Activated effector memory CD4-positive, alpha-beta T cell treated with anti-CD3 and anti-CD28 coated beads, Interleukin-2, amount 50 U/mL, for 16 hours (primary cell): ENCODE results near the gene HJURP.

ENCODE experiments used
- DNase-seq: peaks from one replicate; pipeline ENCODE4 v3.0.0-alpha.2; 2020

The HJURP gene

DNA sequence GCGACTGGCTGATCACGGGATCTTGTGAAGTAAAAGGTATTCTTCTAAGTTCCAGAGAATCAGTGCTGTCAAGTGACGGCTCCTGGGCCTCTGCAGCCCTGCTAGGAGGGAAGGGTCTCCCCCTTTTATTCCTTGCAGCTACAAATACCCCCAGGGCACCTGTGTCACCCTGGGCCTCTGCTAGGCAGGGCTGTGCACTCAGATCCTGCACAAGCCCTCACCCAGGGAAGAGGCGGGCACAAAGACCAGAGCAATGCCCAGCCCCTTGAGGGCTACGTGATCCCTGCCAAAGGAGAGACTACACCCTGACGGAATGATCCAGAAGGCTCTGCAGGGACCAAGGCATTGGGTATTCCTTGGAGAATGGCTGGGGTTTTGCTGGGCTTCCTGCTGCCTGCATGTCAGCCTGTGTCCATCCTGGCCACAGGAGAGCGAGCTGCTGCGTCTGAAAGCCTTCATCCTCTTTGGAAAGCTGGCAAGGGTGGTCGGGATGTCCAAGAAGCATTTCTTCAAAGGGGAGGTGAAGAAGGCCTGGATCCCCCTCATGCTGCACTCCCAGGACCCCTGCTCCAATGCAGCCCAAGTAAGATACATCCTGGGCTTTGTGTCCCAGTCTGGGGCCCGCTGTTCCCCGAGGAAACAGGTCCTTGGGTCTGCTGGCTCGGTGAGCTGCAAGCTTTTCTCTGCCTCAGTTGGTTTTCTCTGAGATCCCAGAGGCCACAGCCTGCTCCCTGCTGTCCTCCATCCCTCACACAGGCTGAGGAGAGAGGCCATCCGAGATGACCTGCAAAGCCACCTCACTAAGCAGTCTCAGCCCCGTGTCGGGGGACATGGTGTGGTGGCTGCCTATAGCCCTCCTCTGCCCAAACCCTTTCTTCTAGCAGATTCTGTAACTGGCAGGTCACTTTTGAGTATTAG lies 24.9 kb downstream of the HJURP start:
- peak; percentile 58 for DNase-seq

DNA sequence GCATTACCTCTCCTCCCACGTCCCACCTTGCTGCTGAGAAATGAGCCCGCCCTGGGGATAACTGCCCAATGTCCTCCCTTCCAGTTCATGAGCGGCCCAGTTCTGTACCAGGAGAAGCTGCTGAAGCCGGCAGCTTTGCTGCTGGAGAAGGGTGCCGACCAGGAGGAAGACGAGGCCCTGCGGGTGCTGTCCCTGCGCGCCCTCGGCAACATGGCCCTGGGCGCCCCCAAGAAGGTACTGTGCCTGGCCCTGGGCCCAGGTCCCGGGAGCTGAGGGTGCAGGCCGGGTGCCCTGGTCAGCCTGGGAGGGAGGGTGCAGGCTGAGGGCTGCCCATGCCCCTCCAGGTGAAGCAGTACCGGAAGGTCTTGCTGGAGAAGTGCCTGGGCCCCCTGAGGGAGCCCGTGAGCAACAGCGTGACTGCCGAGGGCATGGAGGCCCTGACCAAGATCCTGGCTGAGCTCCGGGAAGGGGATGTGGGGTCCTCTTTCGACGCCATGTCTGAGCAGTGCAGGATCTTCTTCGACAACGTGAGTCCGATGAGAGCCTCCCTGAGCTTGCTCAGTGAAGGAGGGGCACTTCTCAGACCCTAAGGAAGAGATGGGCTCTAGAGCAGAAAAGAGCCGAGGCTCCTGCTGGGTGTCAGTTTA lies 25.7 kb downstream of the HJURP start:
- DNase-seq: peak; percentile 54

GRCh38 chr2:233824373-233824772 lies 30.0 kb downstream of the HJURP start:
- peak; percentile 34 for DNase-seq

GRCh38 chr2:233823731-233824121 lies 30.6 kb downstream of the HJURP start:
- peak; percentile 47 for DNase-seq

DNA sequence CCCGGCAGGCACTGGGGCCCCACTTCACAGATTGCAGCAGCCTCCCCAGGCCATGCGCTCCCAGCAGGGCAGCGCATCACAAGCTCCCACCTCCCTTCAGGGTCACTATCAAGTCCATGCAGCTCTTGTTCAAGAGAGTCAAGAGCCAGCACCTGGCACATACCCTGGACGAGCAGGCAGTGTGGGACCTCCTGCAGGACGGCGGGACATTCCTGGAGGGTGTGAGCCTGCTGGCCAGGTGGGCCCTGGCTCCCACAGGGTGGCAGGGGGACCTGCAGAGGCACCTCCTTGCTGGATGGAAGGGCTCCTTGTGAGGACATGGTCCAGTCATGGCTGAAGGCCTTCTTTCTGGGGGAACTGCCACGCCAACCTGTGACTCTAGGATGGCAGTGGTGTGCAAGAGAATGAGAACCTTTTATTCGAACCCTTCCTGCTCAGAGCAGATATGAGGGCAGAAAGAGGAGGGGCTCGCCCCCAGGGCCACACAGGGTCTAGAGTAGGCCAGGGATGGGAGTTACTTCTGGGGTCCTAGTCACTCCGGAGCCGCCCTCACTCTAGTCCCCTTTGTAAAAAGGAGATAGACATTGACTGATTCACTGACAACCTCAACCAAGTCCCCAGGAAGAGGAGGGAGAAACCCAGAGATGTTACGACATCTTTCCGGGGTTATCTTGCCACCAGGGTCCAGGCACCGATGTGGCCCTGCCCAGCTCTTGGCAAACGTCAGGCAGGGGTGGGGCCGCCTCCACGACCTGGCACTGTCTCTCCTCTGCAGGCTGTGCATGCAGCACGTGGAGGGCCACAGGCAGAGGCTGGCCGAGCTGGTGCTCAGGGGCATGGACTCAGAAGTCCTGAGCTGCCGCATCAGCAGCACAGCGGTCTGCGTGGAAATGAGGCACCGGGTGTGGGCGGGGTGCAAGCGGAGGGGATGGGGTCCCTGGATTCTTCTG lies 31.3 kb downstream of the HJURP start:
- DNase-seq: peak; percentile 61

GRCh38 chr2:233822101-233822771 lies 32.1 kb downstream of the HJURP start:
- peak; percentile 54 for DNase-seq

DNA sequence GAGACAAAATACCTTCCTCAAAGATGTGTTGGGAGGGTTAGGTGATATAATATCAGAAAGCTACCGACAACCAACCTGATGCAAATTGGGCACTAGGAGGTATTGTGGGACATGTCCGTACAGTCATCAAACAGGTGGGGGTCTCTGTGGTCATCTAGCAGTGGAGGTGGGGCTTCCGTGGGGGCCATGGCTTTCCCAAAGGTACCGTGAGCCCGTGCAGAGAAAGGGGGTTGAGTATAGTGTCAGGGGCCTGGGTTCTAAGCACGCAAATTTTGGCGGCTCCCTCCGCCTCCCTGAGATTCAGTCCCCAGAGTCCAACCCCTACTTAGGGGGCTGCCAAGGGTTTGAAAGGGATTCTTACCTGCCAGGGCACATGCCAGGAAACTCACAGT lies 32.6 kb downstream of the HJURP start:
- DNase-seq: peak; percentile 22

GRCh38 chr2:233821196-233821595 lies 33.1 kb downstream of the HJURP start:
- peak; percentile 17 for DNase-seq

DNA sequence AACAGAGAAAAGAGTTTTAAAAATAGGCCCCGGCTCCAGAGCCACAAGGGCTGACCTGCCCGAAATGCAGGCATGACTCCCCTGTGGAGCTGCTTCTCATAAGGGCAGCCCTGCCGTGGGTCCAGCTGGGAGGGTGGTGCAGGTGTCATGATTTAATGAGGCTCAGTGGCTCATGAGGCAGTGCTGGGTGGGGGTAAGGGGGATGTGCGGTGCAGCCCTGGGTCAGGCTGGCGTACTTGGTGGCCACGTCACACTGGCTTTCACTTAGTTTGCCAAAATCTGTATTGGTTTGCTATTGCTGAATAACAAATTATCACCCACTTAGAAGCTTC lies 33.6 kb downstream of the HJURP start:
- peak; percentile 54 for DNase-seq

DNA sequence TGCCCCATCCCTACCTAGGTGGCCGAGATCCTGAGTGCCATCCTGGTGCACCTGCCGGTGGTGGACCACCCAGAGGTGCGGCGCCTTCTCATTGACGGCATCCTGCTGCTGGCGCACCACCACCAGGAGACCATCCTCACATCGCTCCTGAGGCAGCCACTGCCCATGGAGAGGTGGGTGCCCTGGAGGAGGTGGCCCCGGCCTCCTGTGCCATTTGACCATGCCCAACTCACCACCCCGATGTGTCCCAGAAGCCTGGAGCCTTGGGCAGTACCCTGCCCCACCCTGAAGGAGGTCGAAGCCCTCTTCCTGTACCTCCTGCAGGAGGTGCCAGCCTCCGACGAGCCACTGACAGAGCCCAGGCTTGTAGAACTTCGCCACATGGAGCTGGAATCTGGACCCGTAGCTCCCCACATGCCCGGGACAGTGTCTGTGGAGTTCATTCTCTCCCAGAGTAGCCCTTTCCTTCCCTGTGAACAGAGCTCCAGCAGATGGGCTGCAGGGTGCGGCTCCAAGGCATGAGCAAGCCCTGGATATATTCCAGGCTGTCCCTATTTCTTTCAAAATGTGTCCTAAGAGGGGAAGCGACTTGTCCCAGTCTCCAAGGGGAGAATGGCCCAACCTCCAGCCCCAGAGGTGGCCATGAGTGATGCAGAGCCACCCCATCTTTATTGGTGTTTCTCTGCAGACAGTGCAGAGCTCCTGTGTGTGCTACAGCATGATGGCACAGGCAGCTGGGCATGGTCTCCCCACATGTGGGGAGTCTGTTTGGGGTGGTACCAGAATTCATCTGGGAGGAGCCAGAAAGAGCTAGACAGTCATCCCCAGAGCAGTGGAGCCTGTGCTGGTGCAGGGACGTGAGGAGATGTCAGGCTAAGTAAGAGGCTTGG lies 34.2 kb downstream of the HJURP start:
- DNase-seq: peak; percentile 53

DNA sequence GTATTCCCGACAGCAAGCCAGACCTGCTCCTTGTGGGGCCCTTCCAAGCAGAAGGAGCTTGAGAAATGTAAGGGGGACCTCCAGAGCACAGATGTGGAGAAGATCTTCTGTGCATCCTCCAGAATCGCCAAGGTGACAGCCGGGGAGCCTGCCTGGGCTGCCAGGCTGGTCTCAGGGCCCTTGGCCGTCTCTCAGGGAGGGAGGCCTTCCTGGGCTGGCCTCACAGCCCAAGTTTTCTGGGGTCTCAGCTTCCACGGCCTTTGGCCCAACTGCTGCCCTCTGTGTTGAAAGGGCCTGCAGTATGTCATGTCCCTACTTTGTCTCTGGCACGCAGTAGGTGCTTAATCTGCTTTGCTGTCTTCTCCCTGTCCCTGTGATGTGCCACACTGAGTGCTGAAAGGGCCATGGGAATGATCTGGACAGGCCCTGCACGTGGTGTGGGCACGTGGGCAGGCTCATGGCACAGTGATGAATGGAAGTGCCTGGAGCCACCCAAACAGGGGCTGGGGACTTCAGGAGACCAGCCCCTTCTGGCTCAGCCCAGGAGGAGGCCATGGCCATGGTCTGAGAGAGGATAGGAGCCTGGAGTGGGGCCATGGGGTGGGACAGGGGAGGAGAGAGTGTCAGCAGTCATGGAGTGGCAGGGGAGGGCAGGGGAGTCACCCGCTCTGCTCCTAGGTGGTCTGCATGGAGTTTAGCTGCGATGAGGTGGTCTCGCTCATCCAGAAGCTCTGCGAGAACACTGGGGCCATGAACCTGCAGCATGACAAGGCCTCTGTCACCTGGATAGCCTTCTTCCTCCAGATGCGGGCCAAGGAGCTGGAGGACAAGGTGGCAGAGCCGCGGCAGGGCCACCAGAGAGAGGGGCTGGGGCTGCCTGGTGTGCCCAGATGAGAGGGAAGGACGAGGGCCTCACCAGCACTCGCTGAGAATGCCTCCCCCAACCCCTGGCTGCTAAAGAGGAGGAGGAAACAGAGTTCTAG lies 35.4 kb downstream of the HJURP start:
- DNase-seq: peak; percentile 42

DNA sequence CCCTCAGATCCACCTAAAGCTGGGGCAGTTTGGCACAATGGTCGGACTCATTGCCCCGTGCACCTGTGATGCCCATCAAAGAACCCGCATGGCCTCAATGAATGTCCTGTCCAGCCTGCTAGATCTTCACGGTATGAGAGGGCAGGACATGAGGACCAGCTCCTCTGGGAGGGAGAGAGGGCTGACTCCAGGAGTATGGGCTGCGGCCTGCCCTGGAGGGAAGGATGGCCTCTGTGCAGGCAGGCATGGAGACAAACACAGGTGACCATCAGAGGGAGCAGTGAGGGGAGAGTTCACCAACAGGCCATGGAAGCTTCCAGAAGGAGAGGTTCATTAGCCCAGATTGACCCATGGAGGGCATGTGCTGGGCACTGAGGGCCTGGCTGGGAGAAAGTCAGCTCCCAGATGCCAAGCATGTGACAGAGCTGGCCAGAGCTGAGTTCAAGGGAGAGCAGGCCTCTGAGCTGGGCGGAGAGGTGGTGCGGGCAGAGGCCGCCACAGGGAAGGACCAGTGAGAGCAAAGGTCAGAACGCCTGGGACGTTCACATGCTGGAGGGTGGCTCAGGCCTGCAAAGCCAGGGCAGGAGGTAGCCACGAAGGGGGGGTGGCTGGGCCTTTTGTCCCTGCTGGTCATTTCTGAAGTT lies 36.2 kb downstream of the HJURP start:
- peak; percentile 45 for DNase-seq

DNA sequence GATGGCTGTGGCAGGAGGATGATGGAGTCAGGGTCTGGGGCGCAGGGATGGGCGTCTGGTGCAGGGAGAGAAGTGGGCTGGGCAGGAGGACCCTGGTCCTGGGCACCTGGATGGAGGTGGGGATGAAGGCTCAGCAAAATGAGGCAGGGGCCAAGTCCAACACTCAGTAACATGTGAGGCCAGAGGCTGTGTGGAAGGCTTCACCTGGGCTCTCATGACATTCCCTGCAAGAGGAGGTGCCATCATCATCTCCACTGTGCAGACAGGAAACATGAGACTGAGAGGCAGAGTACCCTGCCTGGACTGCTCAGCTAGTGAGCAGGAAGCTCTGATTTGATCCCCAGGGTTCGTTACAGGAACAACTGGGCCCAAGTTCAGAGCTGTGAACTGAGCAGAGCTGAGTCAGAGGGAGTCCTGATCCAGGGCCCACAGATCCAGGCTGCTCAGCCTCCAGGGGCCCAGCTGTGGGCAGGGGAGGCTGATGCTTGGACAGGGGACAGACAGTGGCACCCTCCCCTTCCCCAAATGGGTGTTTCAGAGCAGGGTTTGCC lies 36.9 kb downstream of the HJURP start:
- DNase-seq: peak; percentile 51

- DNase-seq: no peak
These were observed 37.6 kb downstream of the HJURP start for GRCh38 chr2:233816771-233817170.

GRCh38 chr2:233816334-233816733 lies 38.0 kb downstream of the HJURP start:
- no peak for DNase-seq

DNA sequence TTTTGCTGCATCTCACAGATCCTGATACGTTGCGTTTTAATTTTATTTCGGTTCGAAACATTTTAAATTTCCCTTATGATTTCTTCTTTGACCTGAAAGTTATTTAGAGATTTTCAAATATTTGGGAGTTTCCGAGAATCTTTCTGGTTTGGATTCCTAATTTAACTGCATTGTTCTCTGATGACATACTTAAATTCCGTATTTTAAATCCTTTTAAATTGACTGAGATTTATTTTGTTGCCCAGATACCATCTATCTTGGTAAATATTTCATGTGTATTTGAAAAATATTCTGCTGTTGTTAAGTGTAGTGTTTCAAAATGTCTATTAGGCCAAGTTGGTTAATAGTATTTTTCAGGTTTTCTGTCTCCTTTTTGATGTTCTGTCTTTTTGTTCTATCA lies 38.5 kb downstream of the HJURP start:
- DNase-seq: no peak

GRCh38 chr2:233814056-233814835 lies 40.1 kb downstream of the HJURP start:
- DNase-seq: peak; percentile 44

GRCh38 chr2:233813236-233814055 lies 40.9 kb downstream of the HJURP start:
- DNase-seq: peak; percentile 36
